SK-N-SH (cell line): ENCODE measurements around the gene ANO10. TPM values are rescaled to one million over a fixed set of nuclear protein-coding genes. Genes with fewer than 3 reads are reported as not detected.

Experiments
- CTCF ChIA-PET: fragments of 300-600, 350-600 bp; formaldehyde crosslinking; extraction: SDS; loops from one replicate; lab custom pipeline; 2021; lab: Yijun Ruan, JAX
- POLR2A ChIA-PET: fragments of 350-600 bp; sonication (Branson Sonifier 250); formaldehyde crosslinking; extraction: SDS; loops from one replicate; lab custom pipeline; 2020; ENCODE audit warnings: antibody characterized with exemption, inconsistent platforms; lab: Yijun Ruan, JAX
- DNase-seq: peaks from one replicate; pipeline ENCODE4 v3.0.0; 2012
- H2AFZ ChIP-seq: fragments of 200-600 bp; sonication (generic); 2 replicates; pipeline ENCODE4 v1.8.1; 2016; ENCODE audit warnings: antibody characterized with exemption, mild to moderate bottlenecking, low read depth
- H3F3A ChIP-seq: fragments of 200-600 bp; sonication (generic); replicated peaks from 2 replicates; pipeline ENCODE3; 2016; ENCODE audit warnings: antibody characterized with exemption, mild to moderate bottlenecking; ENCODE audit not compliant: insufficient read depth
- H3K27ac ChIP-seq, 2 experiments: fragments of 200-500 bp in 1 of 2; fragments of 200-600 bp in 1 of 2; sonication (Bioruptor generic) in 1 of 2; sonication (generic), shearing (Covaris generic) in 1 of 2; 2 replicates each; pipeline versions ENCODE4 v1.5.1 to v1.6.1; 2014 to 2016; ENCODE audit warnings: low read depth in 2 of 2, inconsistent platforms in 1 of 2, low read length in 1 of 2, mild to moderate bottlenecking in 1 of 2, mixed read lengths in 1 of 2
- H3K27me3 ChIP-seq: fragments of 200-600 bp; sonication (generic), shearing (Covaris generic); 2 replicates; pipeline ENCODE4 v1.6.1; 2016; ENCODE audit warnings: mixed run types; ENCODE audit not compliant: insufficient read depth
- H3K36me3 ChIP-seq, 2 experiments: fragments of 200-500 bp in 1 of 2; fragments of 200-600 bp in 1 of 2; sonication (Bioruptor generic) in 1 of 2; sonication (generic) in 1 of 2; replicated peaks in 1 of 2; 2 replicates each; pipeline versions ENCODE3 to v1.5.1; 2014 to 2016; ENCODE audit warnings: low read length in 1 of 2, mild to moderate bottlenecking in 1 of 2; ENCODE audit not compliant: insufficient read depth in 2 of 2, control insufficient read depth in 1 of 2
- H3K4me1 ChIP-seq, 2 experiments: fragments of 200-500 bp in 1 of 2; fragments of 200-600 bp in 1 of 2; sonication (Bioruptor generic) in 1 of 2; sonication (generic), shearing (Covaris generic) in 1 of 2; 2 replicates each; pipeline versions ENCODE4 v1.5.1 to v1.6.1; 2014 to 2016; ENCODE audit warnings: low read depth in 1 of 2, low read length in 1 of 2, mixed run types in 1 of 2; ENCODE audit not compliant: insufficient read depth in 2 of 2, control insufficient read depth in 1 of 2
- H3K4me2 ChIP-seq: fragments of 200-600 bp; sonication (generic), shearing (Covaris generic); 2 replicates; pipeline ENCODE4 v1.6.1; 2017; ENCODE audit warnings: mixed run types
- H3K4me3 ChIP-seq, 2 experiments: fragments of 200-500 bp in 1 of 2; fragments of 200-600 bp in 1 of 2; sonication (Bioruptor generic) in 1 of 2; sonication (generic), shearing (Covaris generic) in 1 of 2; 2 replicates each; pipeline versions ENCODE4 v1.5.1 to v1.8.1; 2014 to 2016; ENCODE audit warnings: low read depth in 2 of 2, inconsistent platforms in 1 of 2, low read length in 1 of 2, mild to moderate bottlenecking in 1 of 2, mixed read lengths in 1 of 2, moderate library complexity in 1 of 2
- H3K79me2 ChIP-seq: fragments of 200-600 bp; sonication (generic); 2 replicates; pipeline ENCODE4 v1.8.1; 2017; ENCODE audit warnings: mild to moderate bottlenecking; ENCODE audit not compliant: insufficient read depth
- H3K9ac ChIP-seq: fragments of 200-600 bp; sonication (generic); 2 replicates; pipeline ENCODE4 v1.6.1; 2017; ENCODE audit warnings: mixed run types
- H3K9me2 ChIP-seq: fragments of 200-600 bp; sonication (generic); 2 replicates; pipeline ENCODE4 v1.6.1; 2017; ENCODE audit warnings: mixed run types
- H3K9me3 ChIP-seq: fragments of 200-600 bp; sonication (generic); 2 replicates; pipeline ENCODE4 v1.6.1; 2017; ENCODE audit warnings: mixed run types, mild to moderate bottlenecking, moderate library complexity
- H4K20me1 ChIP-seq: fragments of 200-600 bp; sonication (generic); 2 replicates; pipeline ENCODE4 v1.6.1; 2017; ENCODE audit warnings: mild to moderate bottlenecking, mixed run types; ENCODE audit not compliant: insufficient read depth
- ELF1 ChIP-seq: IDR thresholded peaks from 2 replicates; pipeline ENCODE4 v1.4.0; 2012
- FOXM1 ChIP-seq: IDR thresholded peaks from 2 replicates; pipeline ENCODE4 v1.4.0; 2012; ENCODE audit warnings: low read depth, mild to moderate bottlenecking
- GATA2 ChIP-seq: sonication (generic); formaldehyde crosslinking; IDR thresholded peaks from 2 replicates; pipeline ENCODE4 v1.5.0; 2020; ENCODE audit warnings: mild to moderate bottlenecking, missing genetic modification reagents
- JUND ChIP-seq: IDR thresholded peaks from 2 replicates; pipeline ENCODE4 v1.4.0; 2012
- MAX ChIP-seq: IDR thresholded peaks from 2 replicates; pipeline ENCODE4 v1.4.0; 2012; ENCODE audit warnings: low read depth
- MEF2A ChIP-seq: IDR thresholded peaks from 2 replicates; pipeline ENCODE4 v1.4.0; 2012; ENCODE audit warnings: low read depth, borderline replicate concordance
- RAD21 ChIP-seq: IDR thresholded peaks from 2 replicates; pipeline ENCODE4 v1.6.1; 2012; ENCODE audit warnings: mild to moderate bottlenecking, low read length
- RFX5 ChIP-seq: IDR thresholded peaks from 2 replicates; pipeline ENCODE4 v1.6.1; 2012; ENCODE audit warnings: mild to moderate bottlenecking, improper control_type of control experiment, low read length
- SIN3A ChIP-seq: IDR thresholded peaks from 2 replicates; pipeline ENCODE4 v1.6.1; 2012; ENCODE audit warnings: low read depth, mild to moderate bottlenecking, low read length, moderate library complexity, borderline replicate concordance
- TEAD4 ChIP-seq: IDR thresholded peaks from 2 replicates; pipeline ENCODE4 v1.4.0; 2012; ENCODE audit warnings: mild to moderate bottlenecking, borderline replicate concordance; ENCODE audit not compliant: insufficient read depth
- USF1 ChIP-seq: IDR thresholded peaks from 2 replicates; pipeline ENCODE4 v1.4.0; 2012; ENCODE audit warnings: low read depth, borderline replicate concordance
- WGBS: methylation state at CpG from one replicate; pipeline ENCODE4 v1.1.6; 2017; ENCODE audit warnings: low lambda C conversion rate; 5-methylcytosine and 5-hydroxymethylcytosine counted together
- polyA plus RNA-seq, 3 experiments: library from polyadenylated mRNA; depleted of rRNA; stranded (reverse); fragments of >200 nt; gene quantifications; 2 replicates each; pipeline ENCODE4 v1.2.3, GENCODE V29; 2012
- TF ChIP-seq, protein P1 (sequence below): IDR thresholded peaks from 2 replicates; pipeline ENCODE4 v1.4.0; 2012; ENCODE audit warnings: low read depth, borderline replicate concordance
- TF ChIP-seq, protein P2 (sequence below): IDR thresholded peaks from 2 replicates; pipeline ENCODE4 v1.6.1; 2012; ENCODE audit warnings: mild to moderate bottlenecking, low read depth, low read length, moderate library complexity
- TF ChIP-seq, protein P3 (sequence below): fragments of 200-600 bp; sonication (generic); IDR thresholded peaks from 2 replicates; pipeline ENCODE4 v1.6.1; 2017; ENCODE audit warnings: antibody characterized with exemption, mild to moderate bottlenecking, moderate library complexity
- TF ChIP-seq, protein P4 (sequence below): fragments of 150-350 bp; IDR thresholded peaks from 2 replicates; pipeline ENCODE4 v1.6.1; 2016; ENCODE audit warnings: mild to moderate bottlenecking, low read depth, low read length
- TF ChIP-seq, protein P5 (sequence below): fragments of 150-350 bp; IDR thresholded peaks from 2 replicates; pipeline ENCODE4 v1.6.1; 2017; ENCODE audit warnings: antibody characterized with exemption, low read length, low read depth, borderline replicate concordance

ANO10 gene
- polyA plus RNA-seq, 1 of the 3 experiments (the other 2 are of a cell fraction) = 16.8 TPM

- H3K36me3 ChIP-seq = no peaks in the 10 kb centered on the region
- POLR2A ChIA-PET = no interaction called here
- H4K20me1 ChIP-seq = no peaks in the 10 kb centered on the region
- WGBS = 82% methylated on average over 6 of the region's 6 CpGs
- TF ChIP-seq GATA2 (CRISPR knock-in tag) (no peak), FOXM1 (no peak), USF1 (no peak), TEAD4 (no peak), RFX5 (no peak), RAD21 (no peak), MAX (no peak), ELF1 (no peak), JUND (no peak), MEF2A (no peak), SIN3A (no peak)
- TF ChIP-seq, protein P1, sequence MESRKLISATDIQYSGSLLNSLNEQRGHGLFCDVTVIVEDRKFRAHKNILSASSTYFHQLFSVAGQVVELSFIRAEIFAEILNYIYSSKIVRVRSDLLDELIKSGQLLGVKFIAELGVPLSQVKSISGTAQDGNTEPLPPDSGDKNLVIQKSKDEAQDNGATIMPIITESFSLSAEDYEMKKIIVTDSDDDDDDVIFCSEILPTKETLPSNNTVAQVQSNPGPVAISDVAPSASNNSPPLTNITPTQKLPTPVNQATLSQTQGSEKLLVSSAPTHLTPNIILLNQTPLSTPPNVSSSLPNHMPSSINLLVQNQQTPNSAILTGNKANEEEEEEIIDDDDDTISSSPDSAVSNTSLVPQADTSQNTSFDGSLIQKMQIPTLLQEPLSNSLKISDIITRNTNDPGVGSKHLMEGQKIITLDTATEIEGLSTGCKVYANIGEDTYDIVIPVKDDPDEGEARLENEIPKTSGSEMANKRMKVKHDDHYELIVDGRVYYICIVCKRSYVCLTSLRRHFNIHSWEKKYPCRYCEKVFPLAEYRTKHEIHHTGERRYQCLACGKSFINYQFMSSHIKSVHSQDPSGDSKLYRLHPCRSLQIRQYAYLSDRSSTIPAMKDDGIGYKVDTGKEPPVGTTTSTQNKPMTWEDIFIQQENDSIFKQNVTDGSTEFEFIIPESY = no peak
- TF ChIP-seq, protein P2, sequence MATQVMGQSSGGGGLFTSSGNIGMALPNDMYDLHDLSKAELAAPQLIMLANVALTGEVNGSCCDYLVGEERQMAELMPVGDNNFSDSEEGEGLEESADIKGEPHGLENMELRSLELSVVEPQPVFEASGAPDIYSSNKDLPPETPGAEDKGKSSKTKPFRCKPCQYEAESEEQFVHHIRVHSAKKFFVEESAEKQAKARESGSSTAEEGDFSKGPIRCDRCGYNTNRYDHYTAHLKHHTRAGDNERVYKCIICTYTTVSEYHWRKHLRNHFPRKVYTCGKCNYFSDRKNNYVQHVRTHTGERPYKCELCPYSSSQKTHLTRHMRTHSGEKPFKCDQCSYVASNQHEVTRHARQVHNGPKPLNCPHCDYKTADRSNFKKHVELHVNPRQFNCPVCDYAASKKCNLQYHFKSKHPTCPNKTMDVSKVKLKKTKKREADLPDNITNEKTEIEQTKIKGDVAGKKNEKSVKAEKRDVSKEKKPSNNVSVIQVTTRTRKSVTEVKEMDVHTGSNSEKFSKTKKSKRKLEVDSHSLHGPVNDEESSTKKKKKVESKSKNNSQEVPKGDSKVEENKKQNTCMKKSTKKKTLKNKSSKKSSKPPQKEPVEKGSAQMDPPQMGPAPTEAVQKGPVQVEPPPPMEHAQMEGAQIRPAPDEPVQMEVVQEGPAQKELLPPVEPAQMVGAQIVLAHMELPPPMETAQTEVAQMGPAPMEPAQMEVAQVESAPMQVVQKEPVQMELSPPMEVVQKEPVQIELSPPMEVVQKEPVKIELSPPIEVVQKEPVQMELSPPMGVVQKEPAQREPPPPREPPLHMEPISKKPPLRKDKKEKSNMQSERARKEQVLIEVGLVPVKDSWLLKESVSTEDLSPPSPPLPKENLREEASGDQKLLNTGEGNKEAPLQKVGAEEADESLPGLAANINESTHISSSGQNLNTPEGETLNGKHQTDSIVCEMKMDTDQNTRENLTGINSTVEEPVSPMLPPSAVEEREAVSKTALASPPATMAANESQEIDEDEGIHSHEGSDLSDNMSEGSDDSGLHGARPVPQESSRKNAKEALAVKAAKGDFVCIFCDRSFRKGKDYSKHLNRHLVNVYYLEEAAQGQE = no peak
- TF ChIP-seq, protein P3, sequence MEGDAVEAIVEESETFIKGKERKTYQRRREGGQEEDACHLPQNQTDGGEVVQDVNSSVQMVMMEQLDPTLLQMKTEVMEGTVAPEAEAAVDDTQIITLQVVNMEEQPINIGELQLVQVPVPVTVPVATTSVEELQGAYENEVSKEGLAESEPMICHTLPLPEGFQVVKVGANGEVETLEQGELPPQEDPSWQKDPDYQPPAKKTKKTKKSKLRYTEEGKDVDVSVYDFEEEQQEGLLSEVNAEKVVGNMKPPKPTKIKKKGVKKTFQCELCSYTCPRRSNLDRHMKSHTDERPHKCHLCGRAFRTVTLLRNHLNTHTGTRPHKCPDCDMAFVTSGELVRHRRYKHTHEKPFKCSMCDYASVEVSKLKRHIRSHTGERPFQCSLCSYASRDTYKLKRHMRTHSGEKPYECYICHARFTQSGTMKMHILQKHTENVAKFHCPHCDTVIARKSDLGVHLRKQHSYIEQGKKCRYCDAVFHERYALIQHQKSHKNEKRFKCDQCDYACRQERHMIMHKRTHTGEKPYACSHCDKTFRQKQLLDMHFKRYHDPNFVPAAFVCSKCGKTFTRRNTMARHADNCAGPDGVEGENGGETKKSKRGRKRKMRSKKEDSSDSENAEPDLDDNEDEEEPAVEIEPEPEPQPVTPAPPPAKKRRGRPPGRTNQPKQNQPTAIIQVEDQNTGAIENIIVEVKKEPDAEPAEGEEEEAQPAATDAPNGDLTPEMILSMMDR = no peak
- TF ChIP-seq, protein P4, sequence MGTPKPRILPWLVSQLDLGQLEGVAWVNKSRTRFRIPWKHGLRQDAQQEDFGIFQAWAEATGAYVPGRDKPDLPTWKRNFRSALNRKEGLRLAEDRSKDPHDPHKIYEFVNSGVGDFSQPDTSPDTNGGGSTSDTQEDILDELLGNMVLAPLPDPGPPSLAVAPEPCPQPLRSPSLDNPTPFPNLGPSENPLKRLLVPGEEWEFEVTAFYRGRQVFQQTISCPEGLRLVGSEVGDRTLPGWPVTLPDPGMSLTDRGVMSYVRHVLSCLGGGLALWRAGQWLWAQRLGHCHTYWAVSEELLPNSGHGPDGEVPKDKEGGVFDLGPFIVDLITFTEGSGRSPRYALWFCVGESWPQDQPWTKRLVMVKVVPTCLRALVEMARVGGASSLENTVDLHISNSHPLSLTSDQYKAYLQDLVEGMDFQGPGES = no peak
- TF ChIP-seq, protein P5, sequence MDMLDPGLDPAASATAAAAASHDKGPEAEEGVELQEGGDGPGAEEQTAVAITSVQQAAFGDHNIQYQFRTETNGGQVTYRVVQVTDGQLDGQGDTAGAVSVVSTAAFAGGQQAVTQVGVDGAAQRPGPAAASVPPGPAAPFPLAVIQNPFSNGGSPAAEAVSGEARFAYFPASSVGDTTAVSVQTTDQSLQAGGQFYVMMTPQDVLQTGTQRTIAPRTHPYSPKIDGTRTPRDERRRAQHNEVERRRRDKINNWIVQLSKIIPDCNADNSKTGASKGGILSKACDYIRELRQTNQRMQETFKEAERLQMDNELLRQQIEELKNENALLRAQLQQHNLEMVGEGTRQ = no peak
- no peaks in the 10 kb centered on the region for H3K79me2 ChIP-seq
- H3F3A ChIP-seq = no peaks in the 10 kb centered on the region
- H3K4me1 ChIP-seq = no peaks in the 10 kb centered on the region
- H3K9me3 ChIP-seq = no peaks in the 10 kb centered on the region
- no peak overlapping the region for H3K4me2 ChIP-seq
- no peak overlapping the region for H2AFZ ChIP-seq
- no peaks in the 10 kb centered on the region for H3K27me3 ChIP-seq
- no peak overlapping the region; a peak in 1 of 4 replicates for H3K4me3 ChIP-seq
- no peak overlapping the region for H3K9ac ChIP-seq
- H3K27ac ChIP-seq = no peak overlapping the region
- no peak for DNase-seq
- H3K9me2 ChIP-seq = no peaks in the 10 kb centered on the region
- CTCF ChIA-PET = no interaction called here
Measured at GRCh38 chr3:43649365-43649968, 27.7 kb upstream of the ANO10 start.
